NCI-H2171 (cell line): ENCODE data around the gene TUBGCP6.

Source experiments
- DNase-seq: peaks from one replicate; lab custom pipeline; 2025; lab: John Stamatoyannopoulos, UW

TUBGCP6 gene

GRCh38 chr22:50264104-50264745 is 19.4 kb upstream of the TUBGCP6 start:
- DNase-seq, result no peak

GRCh38 chr22:50262973-50263617 is 18.3 kb upstream of the TUBGCP6 start:
- no peak for DNase-seq

- no peak for DNase-seq
Measured at GRCh38 chr22:50262460-50262911, 17.7 kb upstream of the TUBGCP6 start.

- peak; percentile 39 for DNase-seq
Measured at GRCh38 chr22:50261615-50262459, 17.0 kb upstream of the TUBGCP6 start, which contains the start of gene MAPK12. MAPK12 (minus strand) TSS chr22:50261683; CDS start chr22:50261509, 174 bp downstream.

GRCh38 chr22:50260801-50261614 is 16.2 kb upstream of the TUBGCP6 start:
- DNase-seq, result peak; percentile 47

- no peak for DNase-seq
Measured at GRCh38 chr22:50260434-50260800, 15.6 kb upstream of the TUBGCP6 start.

- DNase-seq, result no peak
Measured at GRCh38 chr22:50259302-50259701, 14.5 kb upstream of the TUBGCP6 start.

GRCh38 chr22:50258361-50259292 is 13.8 kb upstream of the TUBGCP6 start:
- no peak for DNase-seq

GRCh38 chr22:50257451-50258360 is 12.9 kb upstream of the TUBGCP6 start:
- DNase-seq, result no peak

GRCh38 chr22:50257041-50257440 is 12.2 kb upstream of the TUBGCP6 start:
- peak; percentile 34 for DNase-seq

- DNase-seq, result no peak
Measured at GRCh38 chr22:50256258-50256862, 11.5 kb upstream of the TUBGCP6 start.

- no peak for DNase-seq
Measured at GRCh38 chr22:50255607-50256006, 10.8 kb upstream of the TUBGCP6 start.

- no peak for DNase-seq
Measured at GRCh38 chr22:50255099-50255498, 10.3 kb upstream of the TUBGCP6 start.

GRCh38 chr22:50253941-50254340 is 9.1 kb upstream of the TUBGCP6 start:
- DNase-seq, result no peak

GRCh38 chr22:50253046-50253915 is 8.5 kb upstream of the TUBGCP6 start:
- no peak for DNase-seq

GRCh38 chr22:50252082-50253045 is 7.5 kb upstream of the TUBGCP6 start:
- peak; percentile 32 for DNase-seq

- no peak for DNase-seq
Measured at GRCh38 chr22:50251477-50252081, 6.8 kb upstream of the TUBGCP6 start.
